Colon (tissue), 2 donors: ENCODE data around the gene LAMB3.
"Not testable (repeated sequence)": the region's sequence is repeated elsewhere in the genome, so short reads cannot be mapped to it uniquely, and the experiment has no call there.

Experiments
- FAIRE-seq: peaks from 2 replicates; lab custom pipeline; 2012; peaks lifted over from hg19 to GRCh38; lab: Jason Lieb, UNC
- donor health status: control.
- donor health status: control.

The LAMB3 gene

DNA sequence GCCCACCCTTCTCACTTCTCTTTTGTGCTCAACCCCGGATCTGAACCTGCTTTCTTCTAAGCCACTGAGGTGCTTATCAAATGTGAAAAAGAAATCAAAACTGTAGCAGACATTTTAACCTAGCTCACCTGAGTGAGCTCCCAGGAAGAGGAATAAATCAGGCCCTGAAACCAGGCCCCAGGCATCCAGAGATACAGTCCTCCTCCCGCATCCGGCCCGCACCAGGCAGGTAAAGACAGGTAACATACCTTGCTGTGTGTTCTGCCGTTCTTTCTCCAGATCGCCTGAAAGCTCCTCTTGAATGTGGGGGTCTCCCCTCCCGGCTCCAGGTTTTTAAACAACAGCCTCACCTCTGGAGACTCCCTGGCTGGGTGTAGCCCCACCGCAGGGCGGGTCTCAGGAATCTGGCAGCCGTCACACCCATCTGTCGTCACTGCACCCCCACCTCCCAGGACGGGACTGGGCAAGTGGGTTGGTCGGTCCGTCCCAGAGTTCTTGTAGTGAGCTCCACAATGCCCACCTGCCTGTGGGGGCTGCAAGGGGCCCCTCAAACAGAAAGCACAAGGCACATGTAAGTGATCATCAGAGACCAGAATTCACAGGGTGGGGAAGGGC is at the start of gene LAMB3:
Gene LAMB3 (minus strand): TSS at position 305 of the 615 bp plus-strand sequence. CDS start 1,481 bp downstream, outside the sequence.
- no peak for FAIRE-seq

DNA sequence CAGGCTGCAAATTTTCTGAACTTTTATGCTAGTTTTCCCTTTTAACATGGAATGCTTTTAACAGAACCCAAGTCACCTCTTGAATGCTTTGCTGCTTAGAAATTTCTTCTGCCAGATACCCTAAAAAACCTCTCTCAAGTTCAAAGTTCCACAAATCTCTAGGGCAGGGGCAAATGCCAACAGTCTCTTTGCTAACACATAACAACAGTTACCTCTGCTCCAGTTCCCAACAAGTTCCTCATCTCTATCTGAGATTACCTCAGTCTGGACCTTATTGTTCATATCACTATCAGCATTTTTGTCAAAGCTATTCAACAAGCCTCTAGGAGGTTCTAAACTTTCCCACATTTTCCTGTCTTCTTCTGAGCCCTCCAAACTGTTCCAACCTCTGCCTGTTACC is 48.5 kb upstream of the LAMB3 start:
- not testable (repeated sequence) for FAIRE-seq

DNA sequence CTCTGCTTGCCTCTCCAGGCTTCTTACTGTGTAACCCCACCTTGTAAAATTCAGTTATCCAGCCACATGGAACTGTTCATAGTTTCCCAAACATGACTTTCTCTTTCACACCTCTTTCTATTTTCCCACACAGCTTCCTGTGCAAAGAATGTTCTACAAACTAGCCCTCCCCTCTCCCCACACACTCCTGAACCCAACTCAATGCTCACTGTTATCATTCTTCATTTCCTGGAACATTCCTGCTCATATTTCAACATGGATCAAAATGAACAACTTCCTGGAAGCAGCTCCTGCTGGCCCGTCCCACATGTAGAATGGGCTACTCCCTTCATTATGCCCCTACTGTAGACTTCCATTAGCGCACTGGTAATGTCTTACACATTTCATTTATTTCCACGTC is 44.9 kb upstream of the LAMB3 start:
- FAIRE-seq, result no peak

DNA sequence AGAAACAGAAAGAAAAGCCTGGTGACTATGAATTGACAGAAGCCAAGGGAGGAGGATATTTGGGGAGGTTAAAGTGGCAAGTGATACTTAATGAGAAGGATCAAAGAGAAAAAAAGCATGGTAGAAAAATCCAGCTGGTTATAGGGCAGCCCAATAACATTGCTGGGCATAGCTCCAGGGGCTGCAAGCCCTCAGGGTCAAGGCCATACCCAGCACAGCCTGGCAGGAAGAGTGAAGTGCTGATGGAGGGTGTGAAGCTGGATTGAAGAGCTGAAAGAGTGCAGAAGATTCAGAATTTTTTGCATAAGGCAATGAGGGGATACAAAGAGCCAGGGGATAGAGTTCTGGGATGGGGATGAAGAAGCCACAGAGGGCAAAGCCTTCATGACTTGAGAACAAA is 44.4 kb upstream of the LAMB3 start:
- no peak for FAIRE-seq

DNA sequence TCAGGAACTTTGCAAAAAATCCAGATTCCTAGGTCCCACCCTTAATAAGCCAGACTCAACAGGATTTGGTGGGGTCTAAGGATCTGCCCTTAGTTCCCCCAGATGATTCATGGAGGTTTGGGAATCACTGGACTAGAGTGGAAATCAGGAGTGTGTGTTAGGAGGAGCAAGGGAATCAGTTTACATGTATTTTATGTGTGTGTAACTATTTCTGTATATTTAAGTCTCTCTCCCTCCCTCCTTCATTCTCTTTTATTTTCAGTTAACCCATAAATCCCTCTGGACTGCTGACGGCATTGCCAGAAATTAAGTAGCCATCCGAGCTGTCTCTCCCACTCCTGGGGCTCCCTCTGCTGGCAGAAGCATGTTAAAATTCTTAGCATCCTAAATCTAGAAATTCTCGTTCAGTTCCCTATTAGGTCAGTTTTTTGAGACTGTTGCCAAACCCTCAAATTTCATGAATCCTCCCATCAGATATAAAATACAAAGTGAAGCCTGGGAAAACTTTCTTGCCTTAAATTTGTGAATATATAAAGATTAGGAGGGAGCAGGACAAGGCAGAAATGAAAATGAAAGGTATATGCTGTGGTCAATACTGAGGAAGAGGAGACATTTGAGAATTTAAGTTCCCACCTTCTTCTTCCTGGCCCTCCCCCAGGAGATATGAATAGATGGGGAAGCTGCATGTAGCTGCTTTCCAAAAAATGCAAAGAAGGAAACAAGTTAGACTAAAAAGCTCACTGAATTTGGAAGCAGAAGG is 40.7 kb upstream of the LAMB3 start:
- no peak for FAIRE-seq

DNA sequence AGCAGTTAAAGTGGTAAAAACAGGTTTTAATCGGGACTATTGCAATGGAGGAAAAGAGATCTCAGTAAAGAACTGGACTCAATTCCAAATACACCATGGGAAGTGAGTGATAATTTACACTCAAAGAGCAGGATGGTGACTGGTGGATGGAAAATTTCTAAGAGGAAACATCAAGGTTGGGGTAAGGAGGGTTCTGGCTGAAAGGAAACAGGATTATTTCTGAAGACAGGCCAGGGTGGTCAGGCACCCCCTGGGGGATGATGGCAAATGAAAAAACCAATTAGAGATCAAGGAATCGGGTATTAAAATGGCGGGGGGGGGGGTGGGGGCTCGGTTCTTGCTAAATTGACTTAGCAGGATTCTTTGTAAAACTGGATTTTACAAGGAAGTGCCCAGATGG is 40.1 kb upstream of the LAMB3 start:
- FAIRE-seq, result no peak

DNA sequence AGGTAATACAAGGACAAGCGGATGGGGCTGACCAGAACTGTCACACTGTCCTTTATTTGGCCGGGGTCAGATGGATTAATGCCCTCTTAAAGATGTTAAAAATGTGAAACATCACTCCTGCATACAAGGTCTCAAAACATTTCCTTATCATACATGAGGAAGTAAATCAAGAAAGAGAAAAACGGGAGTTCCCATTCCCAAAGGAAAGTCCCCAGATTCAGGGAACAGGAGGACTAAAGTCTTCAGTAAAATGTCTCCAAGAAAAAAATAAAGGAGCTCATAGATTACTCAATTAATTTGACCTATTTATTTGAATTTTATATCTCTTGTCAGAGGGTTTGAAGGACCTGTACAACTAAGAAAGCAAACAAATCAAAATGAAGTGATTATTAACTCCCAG is 39.0 kb upstream of the LAMB3 start:
- FAIRE-seq, result no peak

DNA sequence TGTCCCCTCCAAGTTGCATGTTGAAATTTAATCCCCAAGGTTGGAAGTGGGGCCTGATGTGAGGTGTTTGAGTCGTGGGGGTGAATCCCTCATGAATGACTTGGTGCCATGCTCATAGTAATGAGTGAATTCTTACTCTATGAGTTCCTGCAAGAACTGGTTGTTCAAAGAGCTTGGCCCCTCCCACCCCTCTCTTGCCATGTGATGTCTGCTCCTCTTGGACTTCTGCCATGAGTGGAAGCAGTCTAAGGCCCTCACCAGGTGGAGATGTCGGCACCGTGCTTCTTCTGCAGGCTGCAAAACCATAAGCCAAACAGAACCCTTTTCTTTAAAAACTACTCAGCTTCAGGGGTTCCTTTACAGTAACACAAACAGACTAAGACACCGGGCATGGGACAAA is 37.3 kb upstream of the LAMB3 start:
- FAIRE-seq, result no peak

DNA sequence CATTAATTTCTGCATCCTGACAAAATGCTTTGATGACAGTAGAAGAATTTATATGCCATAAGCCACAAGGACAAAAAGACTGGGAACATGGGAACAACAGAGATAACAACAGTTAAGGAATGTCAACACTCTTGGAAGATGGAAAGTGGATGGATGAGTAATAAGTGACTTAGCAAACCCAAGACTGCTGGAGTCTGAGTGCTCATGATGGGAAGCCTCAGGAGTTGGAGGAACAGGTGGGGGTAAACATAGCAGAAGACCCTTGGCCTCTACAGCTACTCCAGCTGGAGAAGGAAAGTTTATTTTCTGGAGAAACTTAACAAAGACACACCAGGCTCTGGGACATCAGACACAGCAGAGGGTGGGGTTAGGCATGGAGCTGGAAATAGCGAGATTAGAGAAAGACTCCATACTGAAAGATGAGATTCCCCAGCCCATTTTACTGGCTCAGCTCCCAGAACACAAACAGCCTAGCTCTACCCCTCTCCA is 36.6 kb upstream of the LAMB3 start:
- no peak for FAIRE-seq

DNA sequence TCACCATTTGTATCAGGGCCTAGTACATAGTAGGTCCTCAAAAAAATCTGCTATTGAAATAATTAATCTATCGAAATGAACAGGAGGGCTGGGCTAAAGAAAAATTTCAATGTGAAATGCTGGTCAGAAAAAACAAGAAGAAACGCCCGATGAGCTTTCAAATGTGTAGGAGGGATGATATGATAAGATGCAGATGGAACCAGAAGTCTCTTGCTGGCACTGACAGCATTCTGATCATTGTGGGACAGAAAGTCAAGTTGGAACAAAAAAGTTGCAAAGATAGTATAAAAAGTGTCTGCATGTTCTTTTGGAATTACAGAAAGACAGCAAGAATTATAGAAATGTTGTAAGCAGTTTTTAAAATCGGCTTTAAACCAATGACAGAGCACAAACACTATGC is 34.1 kb upstream of the LAMB3 start:
- FAIRE-seq, result no peak

DNA sequence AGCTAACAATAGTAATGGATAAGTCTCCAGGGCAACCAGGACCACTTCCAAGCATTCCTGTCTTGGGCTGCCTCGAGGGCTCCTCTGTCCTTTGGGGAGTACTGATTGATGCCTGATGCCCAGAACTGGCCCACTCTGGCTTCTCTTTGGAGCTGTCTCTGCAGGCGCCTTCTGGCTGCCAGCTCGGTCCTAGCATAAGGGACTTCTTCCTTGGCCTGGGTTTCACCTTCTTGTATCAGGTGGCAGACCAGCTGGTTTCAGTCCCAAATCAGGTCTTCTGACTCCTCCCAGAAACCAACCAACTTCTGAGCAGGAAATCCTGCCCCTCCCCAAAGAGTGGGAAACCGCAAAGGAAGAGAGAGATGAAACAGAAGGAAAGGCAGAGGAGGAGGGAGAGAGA is 33.6 kb upstream of the LAMB3 start:
- FAIRE-seq, result no peak

DNA sequence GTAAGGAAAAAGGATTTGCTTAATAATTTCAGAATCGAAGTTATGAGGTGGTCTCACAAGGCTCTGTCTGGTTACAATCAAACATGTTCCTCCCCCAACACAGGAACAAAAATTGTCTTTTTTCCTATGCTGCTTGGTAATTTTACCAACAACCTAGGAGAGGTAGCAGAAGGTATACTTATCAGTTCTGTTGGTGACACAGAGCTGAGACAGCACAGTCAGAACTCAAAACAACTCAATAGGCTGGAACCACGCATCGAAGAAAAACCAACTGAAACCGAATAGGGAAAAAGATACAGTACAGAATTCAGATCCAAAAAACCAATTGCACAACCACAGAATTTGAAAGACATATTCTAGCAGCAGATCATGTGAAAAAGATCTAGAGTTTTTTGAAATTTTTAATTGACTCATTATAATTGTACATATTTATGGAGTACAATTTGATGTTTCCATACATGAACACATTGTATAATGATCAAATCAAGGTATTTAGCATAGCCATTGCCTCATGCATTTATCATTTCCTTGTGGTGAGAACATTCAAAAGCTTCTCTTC is 26.8 kb upstream of the LAMB3 start:
- FAIRE-seq, result no peak

DNA sequence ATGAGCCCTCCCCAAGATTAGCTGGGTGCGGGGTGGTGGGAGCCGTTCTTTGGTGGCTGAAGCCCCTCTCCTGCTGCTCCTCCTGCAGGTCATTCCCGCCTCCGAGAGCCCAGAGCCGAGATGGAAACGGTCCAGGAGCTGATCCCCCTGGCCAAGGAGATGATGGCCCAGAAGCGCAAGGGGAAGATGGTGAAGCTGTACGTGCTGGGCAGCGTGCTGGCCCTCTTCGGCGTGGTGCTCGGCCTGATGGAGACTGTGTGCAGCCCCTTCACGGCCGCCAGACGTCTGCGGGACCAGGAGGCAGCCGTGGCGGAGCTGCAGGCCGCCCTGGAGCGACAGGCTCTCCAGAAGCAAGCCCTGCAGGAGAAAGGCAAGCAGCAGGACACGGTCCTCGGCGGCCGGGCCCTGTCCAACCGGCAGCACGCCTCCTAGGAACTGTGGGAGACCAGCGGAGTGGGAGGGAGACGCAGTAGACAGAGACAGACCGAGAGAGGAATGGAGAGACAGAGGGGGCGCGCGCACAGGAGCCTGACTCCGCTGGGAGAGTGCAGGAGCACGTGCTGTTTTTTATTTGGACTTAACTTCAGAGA is 23.4 kb upstream of the LAMB3 start:
- FAIRE-seq, result no peak

DNA sequence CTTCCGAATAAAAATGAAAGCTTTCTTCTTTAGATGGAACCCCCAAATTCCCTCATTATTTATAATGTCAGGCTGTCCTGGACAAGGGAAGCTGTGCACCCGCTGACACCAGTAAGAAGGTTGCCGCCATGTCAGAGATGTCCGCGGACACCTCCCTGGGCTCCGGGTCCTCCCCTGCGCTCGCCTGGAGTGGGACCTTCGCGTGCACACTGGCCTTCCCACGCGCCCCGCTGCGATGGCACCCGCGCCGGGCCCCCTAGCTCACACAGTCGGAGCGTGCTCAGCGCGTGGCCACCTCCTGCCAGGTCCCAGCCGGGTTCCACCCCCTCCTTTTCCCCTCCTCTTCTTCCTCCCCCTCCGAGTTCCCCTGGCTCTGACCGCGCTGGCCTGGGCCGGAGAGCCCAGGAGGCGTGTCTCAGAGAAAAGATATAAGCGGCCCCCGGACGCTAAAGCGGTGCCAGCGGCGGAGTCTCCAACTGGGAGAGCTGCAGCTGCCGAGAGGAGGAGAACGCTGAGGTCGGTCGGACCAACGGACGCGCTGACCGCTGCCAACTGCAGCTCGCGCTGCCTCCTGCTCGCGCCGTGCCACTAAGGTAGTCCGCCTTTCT is 22.8 kb upstream of the LAMB3 start, which contains the start of gene G0S2:
Gene G0S2 (plus strand): TSS at position 456 of the 608 bp plus-strand sequence. CDS start 273 bp downstream, outside the sequence.
- FAIRE-seq, result no peak

DNA sequence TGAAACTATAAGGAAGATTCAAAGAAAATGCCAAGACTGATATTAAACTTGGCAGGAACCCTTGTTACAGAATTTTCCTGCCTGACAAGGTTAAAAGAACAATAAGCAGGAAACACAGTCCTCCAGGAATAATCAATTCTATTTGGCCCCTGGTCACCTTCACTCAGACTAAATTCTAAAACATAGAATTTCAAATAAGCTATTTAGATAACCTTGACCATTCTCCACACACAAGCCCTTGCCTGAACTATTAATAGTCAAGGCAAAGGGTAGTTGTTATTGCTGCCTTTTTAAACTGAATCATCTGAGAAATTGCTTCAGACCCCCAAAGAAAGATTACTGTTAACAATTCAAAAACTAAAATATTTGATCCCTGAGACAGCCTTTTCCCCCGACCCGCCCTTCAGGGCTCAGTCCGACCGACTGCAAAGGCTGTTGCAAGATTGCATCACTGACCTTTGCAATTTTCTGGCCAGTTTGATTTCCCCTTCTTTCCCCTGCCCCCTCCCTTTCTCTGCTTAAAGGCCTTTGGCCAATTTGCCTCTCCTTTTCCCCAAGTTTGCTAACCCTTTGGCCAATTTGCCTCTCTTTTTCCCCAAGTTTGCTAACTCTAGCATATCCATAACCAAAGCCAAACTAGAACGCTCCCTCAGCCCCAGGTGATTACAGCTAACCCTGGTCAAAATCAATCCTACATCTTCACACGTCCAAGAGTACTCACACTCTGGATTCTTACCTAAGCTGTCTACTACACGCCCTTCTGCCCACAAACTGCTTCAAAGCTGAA is 21.6 kb upstream of the LAMB3 start:
- no peak for FAIRE-seq

DNA sequence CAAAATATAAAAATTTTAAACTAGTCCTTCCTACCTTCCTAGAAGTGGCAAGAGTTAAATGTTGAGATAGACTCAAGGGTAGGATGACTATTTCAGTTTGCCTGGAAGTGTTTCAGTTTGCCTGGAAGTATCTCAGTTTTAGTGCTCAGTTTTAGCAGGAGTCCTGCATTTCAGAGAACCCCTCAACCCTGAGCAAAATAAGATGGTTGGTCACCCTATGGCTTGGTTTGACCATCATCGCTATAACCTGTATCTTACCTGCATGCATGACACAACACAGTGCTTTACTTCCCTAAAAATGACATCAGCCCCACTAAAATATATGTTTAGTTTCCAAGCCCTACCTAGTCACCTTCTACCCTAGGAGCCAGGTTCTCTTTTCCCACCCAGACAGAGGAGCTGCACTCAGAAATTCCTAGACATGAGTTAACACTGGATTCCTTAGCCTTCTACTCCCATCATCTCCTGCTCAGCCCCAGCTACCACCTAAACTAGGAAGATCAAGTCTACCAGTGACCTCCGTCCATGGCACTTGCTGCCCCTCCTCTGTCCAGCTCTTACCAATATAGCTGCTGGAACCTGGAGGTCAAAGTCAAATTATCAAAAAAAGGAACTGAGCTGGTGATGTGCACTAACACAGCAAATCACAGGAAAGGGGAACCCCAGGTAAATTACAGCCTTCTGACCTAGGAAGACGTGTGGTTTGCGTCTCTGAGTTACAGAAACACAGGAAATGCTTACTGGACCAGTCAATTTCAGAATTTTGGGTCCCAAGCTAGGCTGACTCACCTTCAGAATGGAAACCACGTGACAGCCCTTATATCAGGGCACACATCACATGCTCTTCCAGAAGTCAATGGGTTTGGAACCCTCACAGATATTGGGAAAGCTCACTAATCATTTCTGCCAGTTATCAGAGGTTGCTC is 20.7 kb upstream of the LAMB3 start:
- no peak for FAIRE-seq

DNA sequence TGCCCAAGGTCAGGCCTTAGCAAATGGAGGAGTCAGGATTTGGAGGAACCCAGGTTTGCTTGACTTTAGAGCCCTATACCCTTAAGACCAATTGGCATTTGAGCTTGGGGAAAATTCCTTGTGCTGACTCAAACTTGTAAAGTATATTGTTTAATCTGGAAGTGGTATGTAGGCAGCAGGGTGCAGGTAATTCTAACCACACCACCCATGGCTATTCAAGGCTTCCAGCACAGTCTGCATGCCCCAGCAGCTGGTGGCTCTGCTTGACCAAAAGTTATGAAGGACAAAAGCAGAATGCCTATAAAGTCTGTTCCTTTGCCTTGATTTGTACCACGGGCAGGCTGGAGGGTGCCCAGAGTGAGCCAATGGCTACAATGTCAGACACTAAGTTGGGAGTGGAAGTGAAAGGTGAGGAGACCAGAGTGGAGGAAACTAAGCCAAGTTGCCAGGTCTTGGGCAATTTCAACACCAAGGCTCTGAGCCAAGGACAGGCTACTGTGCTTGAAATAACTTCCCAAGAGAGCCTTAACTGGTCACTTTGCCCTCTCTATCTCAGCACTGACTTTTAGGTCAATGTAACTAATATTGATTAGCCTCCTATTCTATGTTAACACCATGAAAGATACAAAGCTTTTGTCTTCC is 18.3 kb upstream of the LAMB3 start:
- FAIRE-seq, result no peak

DNA sequence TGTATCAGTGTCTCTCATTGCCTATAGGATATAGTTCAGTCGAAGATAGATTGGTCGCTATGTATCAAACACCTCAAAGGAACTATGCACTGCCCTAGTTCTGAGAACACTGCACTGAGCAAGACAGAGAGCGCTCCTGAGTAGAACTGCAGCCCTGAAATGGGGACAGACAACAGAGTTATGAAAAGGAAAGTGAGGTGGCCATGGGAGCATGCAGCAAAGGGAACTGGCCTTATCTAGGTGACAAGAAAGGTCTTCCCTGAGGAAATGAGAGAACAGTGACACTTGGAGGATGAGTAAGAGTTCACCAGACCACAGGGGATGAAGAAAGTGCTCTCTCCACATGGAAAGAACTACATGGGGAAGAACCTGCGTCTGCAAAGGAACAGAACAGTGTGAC is 15.5 kb upstream of the LAMB3 start:
- no peak for FAIRE-seq

DNA sequence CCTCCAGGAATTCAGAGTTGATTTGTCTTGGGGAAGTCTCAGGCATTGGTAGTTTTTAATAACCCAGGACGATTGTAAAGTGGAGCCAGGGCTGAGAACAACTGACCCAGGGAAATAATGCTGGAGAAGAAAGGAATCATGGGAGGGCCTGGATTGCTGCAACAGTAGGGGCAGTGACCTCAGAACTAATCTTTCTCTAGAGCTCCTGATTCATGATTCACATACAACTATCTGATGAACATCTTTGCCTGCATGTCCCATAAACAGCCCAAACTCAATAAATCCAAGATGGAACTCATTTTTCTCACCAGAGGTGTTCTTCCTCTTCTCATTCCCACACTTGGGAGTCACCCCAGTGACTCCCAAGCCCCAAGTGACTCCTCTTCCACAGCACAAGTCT is 14.9 kb upstream of the LAMB3 start:
- FAIRE-seq, result no peak

DNA sequence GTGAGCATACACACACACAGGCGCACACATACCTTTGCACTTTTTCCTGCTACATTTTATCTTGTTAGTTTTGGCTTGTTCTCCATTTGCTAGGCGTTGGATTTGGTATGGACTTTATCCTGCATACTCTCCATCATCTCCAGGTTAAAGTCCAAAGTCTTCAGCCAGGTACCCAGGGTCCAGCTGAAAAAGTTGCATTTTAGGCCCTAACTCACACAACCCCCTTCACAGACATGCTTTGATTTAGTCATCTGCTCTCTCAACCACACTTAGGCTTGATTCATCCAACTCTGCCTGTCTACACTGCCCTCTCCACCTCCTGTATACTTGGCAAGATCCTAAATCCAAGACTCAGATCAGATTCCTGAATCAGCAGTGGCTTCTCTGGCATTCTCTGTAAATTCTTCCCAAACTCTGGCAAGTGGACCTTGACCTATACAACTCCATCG is 10.7 kb upstream of the LAMB3 start:
- no peak for FAIRE-seq
